SK-N-SH treated with all-trans-retinoic acid at 6 μM for 48 hours (cell line): ENCODE data around the gene SLC4A11.

Source experiments
- ATAC-seq: fragments of 200-7000 bp; cut with Tn5 transposase; 3 replicates; pipeline ENCODE4 v1.9.1; 2020; ENCODE audit warnings: mild to moderate bottlenecking, moderate library complexity
- ARNTL ChIP-seq: fragments of 450-650 bp; formaldehyde crosslinking; IDR thresholded peaks from 2 replicates; pipeline ENCODE4 v1.5.0; 2020; ENCODE audit warnings: low read depth, mild to moderate bottlenecking, moderate library complexity, borderline replicate concordance
- BACH2 ChIP-seq: fragments of 250-450 bp; sonication (Bioruptor Pico); IDR thresholded peaks from 2 replicates; pipeline ENCODE4 v1.9.0; 2021; ENCODE audit warnings: mild to moderate bottlenecking, borderline replicate concordance
- CREB5 ChIP-seq: fragments of 250-450 bp; sonication (Bioruptor Pico); IDR thresholded peaks from 2 replicates; pipeline ENCODE4 v1.5.1; 2020; ENCODE audit warnings: low read depth, mild to moderate bottlenecking, moderate library complexity
- CSRNP3 ChIP-seq: fragments of 250-450 bp; sonication (Bioruptor Pico); IDR thresholded peaks from 2 replicates; pipeline ENCODE4 v1.5.1; 2021; ENCODE audit warnings: mild to moderate bottlenecking, moderate library complexity
- GLIS3 ChIP-seq: fragments of 250-450 bp; sonication (Bioruptor Pico); IDR thresholded peaks from 2 replicates; pipeline ENCODE4 v1.5.0; 2020; ENCODE audit warnings: mild to moderate bottlenecking, moderate library complexity
- ISL1 ChIP-seq: fragments of 250-450 bp; sonication (Bioruptor Pico); IDR thresholded peaks from 2 replicates; pipeline ENCODE4 v2.1.2; 2022; ENCODE audit warnings: mild to moderate bottlenecking, moderate library complexity
- OSR1 ChIP-seq: fragments of 250-450 bp; sonication (Bioruptor Pico); IDR thresholded peaks from 2 replicates; pipeline ENCODE4 v1.8.0; 2022; ENCODE audit warnings: moderate library complexity, mild to moderate bottlenecking, inconsistent platforms
- PATZ1 ChIP-seq: fragments of 250-450 bp; sonication (Bioruptor Pico); IDR thresholded peaks from 2 replicates; pipeline ENCODE4 v1.8.0; 2020; ENCODE audit warnings: mild to moderate bottlenecking, moderate library complexity, borderline replicate concordance
- POU6F1 ChIP-seq: fragments of 250-450 bp; sonication (Bioruptor Pico); IDR thresholded peaks from 2 replicates; pipeline ENCODE4 v1.8.0; 2021; ENCODE audit warnings: low read depth, mild to moderate bottlenecking, moderate library complexity, borderline replicate concordance
- PPARA ChIP-seq: fragments of 250-450 bp; sonication (Bioruptor Pico); IDR thresholded peaks from 2 replicates; pipeline ENCODE4 v1.5.0; 2020; ENCODE audit warnings: mild to moderate bottlenecking, borderline replicate concordance
- RARB ChIP-seq: fragments of 250-450 bp; sonication (Bioruptor Pico); IDR thresholded peaks from 2 replicates; pipeline ENCODE4 v1.8.0; 2021; ENCODE audit warnings: mild to moderate bottlenecking, moderate library complexity
- TCF4 ChIP-seq: fragments of 250-450 bp; sonication (Bioruptor Pico); IDR thresholded peaks from 2 replicates; pipeline ENCODE4 v1.8.0; 2021; ENCODE audit warnings: mild to moderate bottlenecking, moderate library complexity, borderline replicate concordance
- TOX ChIP-seq: fragments of 250-450 bp; sonication (Bioruptor Pico); IDR thresholded peaks from 2 replicates; pipeline ENCODE4 v1.8.0; 2021; ENCODE audit warnings: mild to moderate bottlenecking, moderate library complexity, borderline replicate concordance
- TSHZ2 ChIP-seq: fragments of 250-450 bp; sonication (Bioruptor Pico); IDR thresholded peaks from 2 replicates; pipeline ENCODE4 v1.5.0; 2020; ENCODE audit warnings: mild to moderate bottlenecking, moderate library complexity
- ZC3H10 ChIP-seq: fragments of 250-450 bp; sonication (Bioruptor Pico); IDR thresholded peaks from 2 replicates; pipeline ENCODE4 v1.5.1; 2021; ENCODE audit warnings: mild to moderate bottlenecking, moderate library complexity
- ZFP30 ChIP-seq: fragments of 450-650 bp; formaldehyde crosslinking; IDR thresholded peaks from 2 replicates; pipeline ENCODE4 v1.5.0; 2022; ENCODE audit warnings: mild to moderate bottlenecking, moderate library complexity
- ZNF565 ChIP-seq: fragments of 450-650 bp; formaldehyde crosslinking; conservative IDR thresholded peaks from 2 replicates; pipeline ENCODE4 v1.5.0; 2020; ENCODE audit warnings: low read depth, mild to moderate bottlenecking, moderate library complexity
- ZNF70 ChIP-seq: fragments of 450-650 bp; formaldehyde crosslinking; IDR thresholded peaks from 2 replicates; pipeline ENCODE4 v1.5.0; 2020; ENCODE audit warnings: mild to moderate bottlenecking, moderate library complexity
- ZNF8 ChIP-seq: fragments of 450-650 bp; formaldehyde crosslinking; IDR thresholded peaks from 2 replicates; pipeline ENCODE4 v1.5.0; 2020; ENCODE audit warnings: mild to moderate bottlenecking, moderate library complexity

The SLC4A11 gene

GRCh38 chr20:3227506-3227905, 11.5 kb downstream of the SLC4A11 start:
- no peak; the same call in 2 of the 3 replicates for ATAC-seq
- TF ChIP-seq ZNF8 (no peak), BACH2 (CRISPR knock-in tag) (no peak), POU6F1 (no peak), CSRNP3 (CRISPR knock-in tag) (no peak), ARNTL (CRISPR knock-in tag) (no peak), TOX (no peak), PATZ1 (CRISPR knock-in tag) (no peak), ZNF565 (no peak), ZFP30 (CRISPR knock-in tag) (no peak), GLIS3 (CRISPR knock-in tag) (no peak), OSR1 (CRISPR knock-in tag) (no peak), TCF4 (CRISPR knock-in tag) (no peak), RARB (CRISPR knock-in tag) (no peak), PPARA (no peak)
- TF ChIP-seq, all 23 proteins: peak for 0

GRCh38 chr20:3226864-3227263, 12.1 kb downstream of the SLC4A11 start:
- TF ChIP-seq TSHZ2 = no peak
- no peak for TF ChIP-seq BACH2 (CRISPR knock-in tag)
- no peak for TF ChIP-seq ARNTL (CRISPR knock-in tag)
- TF ChIP-seq ZNF70 (CRISPR knock-in tag) = no peak
- TF ChIP-seq OSR1 (CRISPR knock-in tag) = no peak
- no peak for TF ChIP-seq ZC3H10
- TF ChIP-seq TOX = no peak
- TF ChIP-seq CREB5 = no peak
- TF ChIP-seq PATZ1 (CRISPR knock-in tag) = no peak
- TF ChIP-seq POU6F1 = no peak
- TF ChIP-seq TCF4 (CRISPR knock-in tag) = no peak
- TF ChIP-seq ISL1 = no peak
- TF ChIP-seq, all 23 proteins: peak for 0

More at GRCh38 chr20:3226864-3227263, 12.1 kb downstream of the SLC4A11 start:
- ATAC-seq = no peak
